Uterus (tissue), 2 donors: ENCODE results near the gene WDR20.

Source experiments
- CTCF ChIP-seq, 4 experiments: fragments of 200-600 bp in 2 of 4; fragments of 450-650 bp in 2 of 4; sonication (generic) in 2 of 4; IDR thresholded peaks; one replicate each; pipeline ENCODE4 v1.5.1; 2016 to 2019; ENCODE audit warnings: antibody characterized with exemption in 4 of 4, mild to moderate bottlenecking in 2 of 4, moderate library complexity in 1 of 4
- POLR2A ChIP-seq, 2 donors: fragments of 450-650 bp; IDR thresholded peaks; one replicate each; pipeline ENCODE4 v1.6.1; 2016; ENCODE audit warnings: antibody characterized with exemption in 2 of 2, mild to moderate bottlenecking in 1 of 2, moderate library complexity in 1 of 2

GRCh38 chr14:102195446-102195845 is 55.7 kb downstream of the WDR20 start:
- no peak for TF ChIP-seq CTCF (IDR thresholded peaks at IDR 0.05)
- TF ChIP-seq POLR2A (IDR thresholded peaks at IDR 0.05) = no peak
